HepG2 (cell line): ENCODE results near the gene KIAA1191. TPM values are rescaled to one million over a fixed set of nuclear protein-coding genes. Genes with fewer than 3 reads are reported as not detected.

Experiments used
- ATAC-seq: fragments of 200-7000 bp; cut with Tn5 transposase; 3 replicates; pipeline ENCODE4 v1.9.1; 2020; ENCODE audit warnings: mild to moderate bottlenecking, moderate library complexity
- BruUV-seq: library from RNA; stranded (reverse); fragments of 400-500 nt; replicated peaks from 2 replicates; lab custom pipeline; 2021; lab: Mats Ljungman, UMichigan
- CTCF ChIA-PET: fragments of 300-600 bp; formaldehyde crosslinking; extraction: SDS; loops from one replicate; lab custom pipeline; 2021; ENCODE audit warnings: low total read pairs, inconsistent platforms, low intra/inter-chr PET ratio; lab: Yijun Ruan, JAX
- POLR2A ChIA-PET: fragments of 350-600 bp; sonication (Branson Sonifier 250); formaldehyde crosslinking; loops from one replicate; lab custom pipeline; 2020; ENCODE audit warnings: antibody characterized with exemption, inconsistent platforms; lab: Yijun Ruan, JAX
- DNase-seq: peaks from one replicate; pipeline ENCODE4 v3.0.0-alpha.2; 2015; ENCODE audit warnings: low spot score
- FAIRE-seq: peaks from 3 replicates; lab custom pipeline; 2011; peaks lifted over from hg19 to GRCh38; lab: Jason Lieb, UNC
- H2AFZ ChIP-seq: one replicate; pipeline ENCODE4 v1.6.1; 2011; ENCODE audit warnings: low read length, inconsistent platforms
- H3K27ac ChIP-seq: fragments of 300-600 bp; 3 replicates; pipeline ENCODE4 v1.8.0; 2011; ENCODE audit warnings: mixed run types, mild to moderate bottlenecking, mixed read lengths, low read length, inconsistent platforms; ENCODE audit not compliant: insufficient read depth; ENCODE audit errors: extremely low read length
- H3K27me3 ChIP-seq, 2 experiments: fragments of 200-600 bp in 1 of 2; 2 replicates in 1 of 2; 3 replicates in 1 of 2; pipeline versions ENCODE4 v1.6.0 to v1.8.0; 2011; ENCODE audit warnings: low read length in 2 of 2, mild to moderate bottlenecking in 2 of 2, moderate library complexity in 2 of 2, inconsistent platforms in 1 of 2; ENCODE audit not compliant: insufficient read depth in 2 of 2, control insufficient read depth in 1 of 2
- H3K36me3 ChIP-seq, 2 experiments: fragments of 200-600 bp in 1 of 2; replicated peaks in 1 of 2; 2 replicates in 1 of 2; 3 replicates in 1 of 2; pipeline versions ENCODE4 v1.5.1 to v1.8.0; 2011; ENCODE audit warnings: low read length in 2 of 2, inconsistent platforms in 1 of 2; ENCODE audit not compliant: insufficient read depth in 2 of 2, control insufficient read depth in 1 of 2
- H3K4me1 ChIP-seq: 2 replicates; pipeline ENCODE4 v1.5.1; 2012; ENCODE audit warnings: low read length, inconsistent platforms; ENCODE audit not compliant: insufficient read depth
- H3K4me2 ChIP-seq: 2 replicates; pipeline ENCODE4 v1.6.0; 2011; ENCODE audit warnings: low read depth, low read length, inconsistent platforms
- H3K4me3 ChIP-seq, 3 experiments: fragments of 200-600 bp in 1 of 3; sonication (generic), shearing (Covaris generic) in 1 of 3; replicated peaks in 1 of 3; 2 replicates each; pipeline ENCODE4 v1.5.1; 2011 to 2016; ENCODE audit warnings: low read length in 3 of 3, inconsistent platforms in 2 of 3, low read depth in 2 of 3, mild to moderate bottlenecking in 2 of 3, control low read depth in 1 of 3, mixed read lengths in 1 of 3; ENCODE audit not compliant: insufficient read depth in 1 of 3
- H3K79me2 ChIP-seq: one replicate; pipeline ENCODE4 v1.6.1; 2011; ENCODE audit warnings: low read length, inconsistent platforms; ENCODE audit not compliant: insufficient read depth
- H3K9ac ChIP-seq: 2 replicates; pipeline ENCODE4 v1.6.0; 2011; ENCODE audit warnings: mild to moderate bottlenecking, low read depth, low read length, inconsistent platforms; ENCODE audit not compliant: insufficient read depth
- H3K9me3 ChIP-seq: 2 replicates; pipeline ENCODE4 v1.5.1; 2012; ENCODE audit warnings: mild to moderate bottlenecking, low read length
- H4K20me1 ChIP-seq: 2 replicates; pipeline ENCODE4 v1.6.0; 2011; ENCODE audit warnings: inconsistent platforms, mild to moderate bottlenecking, low read length, moderate library complexity; ENCODE audit not compliant: insufficient read depth
- AGO2 ChIP-seq: fragments of 200-400 bp; formaldehyde crosslinking; optimal IDR thresholded peaks from 2 replicates; pipeline ENCODE3; 2017; ENCODE audit warnings: mild to moderate bottlenecking, low read depth, low read length, moderate library complexity
- ELF1 ChIP-seq: sonication (generic); formaldehyde crosslinking; IDR thresholded peaks from 2 replicates; pipeline ENCODE4 v1.4.0; 2020; ENCODE audit warnings: missing genetic modification reagents
- HOXA3 ChIP-seq: sonication (generic); formaldehyde crosslinking; IDR thresholded peaks from 2 replicates; pipeline ENCODE4 v1.5.0; 2020; ENCODE audit warnings: missing genetic modification reagents
- MAF1 ChIP-seq: sonication (generic); formaldehyde crosslinking; IDR thresholded peaks from 2 replicates; pipeline ENCODE4 v1.5.0; 2020; ENCODE audit warnings: missing genetic modification reagents, borderline replicate concordance
- MLLT10 ChIP-seq: sonication (generic); formaldehyde crosslinking; IDR thresholded peaks from 2 replicates; pipeline ENCODE4 v1.4.0; 2020; ENCODE audit warnings: missing genetic modification reagents
- POLR2G ChIP-seq: fragments of 200-400 bp; formaldehyde crosslinking; IDR thresholded peaks from 2 replicates; pipeline ENCODE4 v1.6.1; 2018; ENCODE audit warnings: mild to moderate bottlenecking, low read depth, low read length, moderate library complexity
- ZNF3 ChIP-seq: IDR thresholded peaks from 2 replicates; pipeline ENCODE4 v1.7.0; 2017; ENCODE audit warnings: inconsistent platforms
- WGBS: methylation state at CpG from one replicate; pipeline ENCODE4 v1.1.6; 2017; ENCODE audit warnings: low lambda C conversion rate; 5-methylcytosine and 5-hydroxymethylcytosine counted together
- in situ Hi-C: cut with HindIII; loops from 2 replicates; pipeline ENCODE4 v1.10.0; 2017; ENCODE audit warnings: low pct_unique_long_range_greater_than_20kb; ENCODE audit not compliant: extremely low pct_ligation_motif_present
- intact Hi-C: fragments of 100-400 bp; cut with micrococcal nuclease; formaldehyde crosslinking; loops from one replicate; pipeline ENCODE4 v1.10.0; 2022; ENCODE audit not compliant: unreplicated experiment
- polyA plus RNA-seq, 8 experiments: library from polyadenylated mRNA; depleted of rRNA in 3 of 8; stranded (reverse) in 7 of 8; unstranded in 1 of 8; fragments of >200 nt; fragmentation: Illumina TruSeq in 4 of 8; extraction: Trizol in 4 of 8; gene quantifications; 2 replicates each; pipeline versions ENCODE4 v1.2.1 to v1.2.3, GENCODE V29; 2011 to 2016; ENCODE audit warnings: low read depth in 4 of 8, missing spikeins in 1 of 8, mixed read lengths in 1 of 8; ENCODE audit not compliant: insufficient read depth in 1 of 8
- total RNA-seq, 5 experiments: library from RNA; depleted of rRNA; stranded (reverse); fragments of >200 nt; fragmentation: Illumina TruSeq; extraction: Trizol; gene quantifications; 2 replicates each; pipeline ENCODE4 v1.2.3, GENCODE V29; 2016; ENCODE audit warnings: low read depth in 1 of 5
- TF ChIP-seq, protein P1 (sequence below): sonication (generic); formaldehyde crosslinking; IDR thresholded peaks from 2 replicates; pipeline ENCODE4 v1.4.0; 2020; ENCODE audit warnings: missing genetic modification reagents

The KIAA1191 gene
- total and polyA plus RNA-seq, 2 of the 13 experiments (the other 11 are each of a cell fraction or from before 2014, with no cell fraction given), result 63.6 to 103 TPM

DNA sequence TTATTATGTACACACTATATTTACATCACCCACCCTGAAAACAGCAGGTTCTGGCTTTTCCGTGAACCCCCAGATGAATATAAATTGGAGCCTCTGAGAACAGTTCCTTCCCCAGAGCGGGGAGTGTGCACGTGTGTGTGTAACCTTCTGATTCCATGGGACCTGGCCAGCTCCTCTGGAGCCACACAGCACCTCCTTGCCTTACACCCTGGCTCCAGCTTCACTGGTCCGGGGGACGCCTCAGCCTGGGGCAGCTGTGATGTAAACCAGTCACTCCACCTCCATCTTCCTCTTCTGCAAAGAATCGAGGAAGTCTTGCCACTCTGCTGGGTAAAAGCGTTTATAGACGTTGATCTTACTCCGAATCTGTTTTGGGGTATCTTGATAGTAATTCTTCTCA is 22.4 kb upstream of the KIAA1191 start (continued):
- TF ChIP-seq, protein P1, sequence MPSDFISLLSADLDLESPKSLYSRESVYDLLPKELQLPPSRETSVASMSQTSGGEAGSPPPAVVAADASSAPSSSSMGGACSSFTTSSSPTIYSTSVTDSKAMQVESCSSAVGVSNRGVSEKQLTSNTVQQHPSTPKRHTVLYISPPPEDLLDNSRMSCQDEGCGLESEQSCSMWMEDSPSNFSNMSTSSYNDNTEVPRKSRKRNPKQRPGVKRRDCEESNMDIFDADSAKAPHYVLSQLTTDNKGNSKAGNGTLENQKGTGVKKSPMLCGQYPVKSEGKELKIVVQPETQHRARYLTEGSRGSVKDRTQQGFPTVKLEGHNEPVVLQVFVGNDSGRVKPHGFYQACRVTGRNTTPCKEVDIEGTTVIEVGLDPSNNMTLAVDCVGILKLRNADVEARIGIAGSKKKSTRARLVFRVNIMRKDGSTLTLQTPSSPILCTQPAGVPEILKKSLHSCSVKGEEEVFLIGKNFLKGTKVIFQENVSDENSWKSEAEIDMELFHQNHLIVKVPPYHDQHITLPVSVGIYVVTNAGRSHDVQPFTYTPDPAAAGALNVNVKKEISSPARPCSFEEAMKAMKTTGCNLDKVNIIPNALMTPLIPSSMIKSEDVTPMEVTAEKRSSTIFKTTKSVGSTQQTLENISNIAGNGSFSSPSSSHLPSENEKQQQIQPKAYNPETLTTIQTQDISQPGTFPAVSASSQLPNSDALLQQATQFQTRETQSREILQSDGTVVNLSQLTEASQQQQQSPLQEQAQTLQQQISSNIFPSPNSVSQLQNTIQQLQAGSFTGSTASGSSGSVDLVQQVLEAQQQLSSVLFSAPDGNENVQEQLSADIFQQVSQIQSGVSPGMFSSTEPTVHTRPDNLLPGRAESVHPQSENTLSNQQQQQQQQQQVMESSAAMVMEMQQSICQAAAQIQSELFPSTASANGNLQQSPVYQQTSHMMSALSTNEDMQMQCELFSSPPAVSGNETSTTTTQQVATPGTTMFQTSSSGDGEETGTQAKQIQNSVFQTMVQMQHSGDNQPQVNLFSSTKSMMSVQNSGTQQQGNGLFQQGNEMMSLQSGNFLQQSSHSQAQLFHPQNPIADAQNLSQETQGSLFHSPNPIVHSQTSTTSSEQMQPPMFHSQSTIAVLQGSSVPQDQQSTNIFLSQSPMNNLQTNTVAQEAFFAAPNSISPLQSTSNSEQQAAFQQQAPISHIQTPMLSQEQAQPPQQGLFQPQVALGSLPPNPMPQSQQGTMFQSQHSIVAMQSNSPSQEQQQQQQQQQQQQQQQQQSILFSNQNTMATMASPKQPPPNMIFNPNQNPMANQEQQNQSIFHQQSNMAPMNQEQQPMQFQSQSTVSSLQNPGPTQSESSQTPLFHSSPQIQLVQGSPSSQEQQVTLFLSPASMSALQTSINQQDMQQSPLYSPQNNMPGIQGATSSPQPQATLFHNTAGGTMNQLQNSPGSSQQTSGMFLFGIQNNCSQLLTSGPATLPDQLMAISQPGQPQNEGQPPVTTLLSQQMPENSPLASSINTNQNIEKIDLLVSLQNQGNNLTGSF (CRISPR knock-in tag), result no peak

DNA sequence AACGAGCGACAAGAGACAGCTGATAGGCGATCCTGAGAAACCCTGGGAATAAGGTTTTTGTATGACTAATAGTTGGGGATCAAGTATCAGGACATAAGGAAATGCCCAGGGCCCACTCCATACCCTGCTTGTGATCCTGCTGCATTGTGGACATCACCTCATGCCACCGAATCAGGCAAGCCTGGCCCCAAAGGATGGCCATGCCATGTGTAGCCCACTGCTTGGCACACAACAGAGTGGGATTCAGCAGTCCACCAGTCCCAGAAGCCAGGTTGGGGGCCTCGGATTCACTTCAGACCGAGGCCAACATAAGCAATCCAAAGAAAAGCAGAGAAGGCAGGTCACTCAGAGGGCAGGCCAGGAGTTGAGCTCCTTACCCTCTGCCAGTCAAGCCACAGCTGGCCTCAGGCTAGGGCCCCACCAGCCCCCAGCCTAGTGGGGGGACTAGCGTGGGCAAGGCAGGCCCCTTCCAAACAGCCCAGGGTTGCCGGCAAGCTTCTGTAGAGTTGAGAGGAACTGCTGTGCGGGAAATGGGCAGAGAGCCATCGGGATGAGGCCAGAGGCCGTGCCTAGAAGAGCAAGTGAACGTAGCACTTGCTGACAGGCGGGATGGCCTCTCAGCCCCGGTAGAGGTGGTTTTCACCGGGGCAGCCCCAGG is 21.8 kb upstream of the KIAA1191 start:
- FAIRE-seq (no peak), DNase-seq (no peak), ATAC-seq (no peak)
- H3K27ac ChIP-seq, result no peak overlapping the region
- TF ChIP-seq MAF1 (CRISPR knock-in tag) (no peak), POLR2G (0 out of 2 replicates have a peak, but pooled peaks have one; percentile 21), HOXA3 (CRISPR knock-in tag) (no peak), AGO2 (peak; percentile 87), ELF1 (CRISPR knock-in tag) (no peak), MLLT10 (no peak), ZNF3 (CRISPR knock-in tag) (no peak)
- intact Hi-C loops, result no loop called here
- H3K4me2 ChIP-seq, result no peak overlapping the region
- POLR2A ChIA-PET, result no interaction called here
- no peak overlapping the region for H2AFZ ChIP-seq
- H3K36me3 ChIP-seq, result peaks cover 18 to 55% of the 10 kb centered on the region in 2 experiments
- peaks cover 11% of the 10 kb centered on the region; the same call in 1 of the 2 replicates for H4K20me1 ChIP-seq
- H3K4me3 ChIP-seq, result no peak overlapping the region
- 98% methylated on average over 14 of the region's 15 CpGs for WGBS
- BruUV-seq, result no TSS peak
- in situ Hi-C loops, result no loop called here
- CTCF ChIA-PET, result no interaction called here
- H3K27me3 ChIP-seq, result no peaks in the 10 kb centered on the region; a peak in 1 of 5 replicates
- H3K9ac ChIP-seq, result no peak overlapping the region
- peaks cover 21% of the 10 kb centered on the region for H3K4me1 ChIP-seq
- H3K79me2 ChIP-seq, result peaks cover 35% of the 10 kb centered on the region
- H3K9me3 ChIP-seq, result no peaks in the 10 kb centered on the region
